ENCODE results near the gene NLRC5.

NLRC5 gene

DNA sequence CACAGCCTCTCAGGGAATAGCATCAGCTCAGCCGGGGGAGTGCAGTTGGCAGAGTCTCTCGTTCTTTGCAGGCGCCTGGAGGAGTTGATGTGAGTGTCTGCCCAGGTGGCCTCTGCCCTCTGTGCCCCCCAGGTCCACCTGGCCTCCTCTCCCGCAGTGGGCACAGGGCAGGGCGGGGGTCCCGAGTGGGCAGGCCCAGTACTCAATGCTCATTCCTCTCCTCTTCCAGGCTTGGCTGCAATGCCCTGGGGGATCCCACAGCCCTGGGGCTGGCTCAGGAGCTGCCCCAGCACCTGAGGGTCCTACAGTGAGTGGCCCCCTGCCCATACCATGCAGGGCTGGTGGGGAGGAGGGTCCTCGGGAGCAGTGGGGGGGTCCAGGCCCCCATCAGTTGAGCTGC, 88.4 kb downstream of the NLRC5 start:
- no peak for DNase-seq (ENCODE audit: insufficient read length, low spot score)
- TF ChIP-seq POLR2AphosphoS5 (IDR thresholded peaks at IDR 0.05; ENCODE audit: low read depth, low read length) (no peak), POU2F2 (IDR thresholded peaks at IDR 0.05; ENCODE audit: low read depth, low read length) (no peak), SPI1 (IDR thresholded peaks at IDR 0.05; ENCODE audit: low read depth, low read length) (no peak), PAX5 (IDR thresholded peaks at IDR 0.05; ENCODE audit: insufficient read depth, low read length, severe bottlenecking) (no peak), TAF1 (IDR thresholded peaks at IDR 0.05; ENCODE audit: low read depth, low read length) (no peak), POLR2A (IDR thresholded peaks at IDR 0.05; ENCODE audit: low read depth, low read length) (no peak)
- no peak for FAIRE-seq

DNA sequence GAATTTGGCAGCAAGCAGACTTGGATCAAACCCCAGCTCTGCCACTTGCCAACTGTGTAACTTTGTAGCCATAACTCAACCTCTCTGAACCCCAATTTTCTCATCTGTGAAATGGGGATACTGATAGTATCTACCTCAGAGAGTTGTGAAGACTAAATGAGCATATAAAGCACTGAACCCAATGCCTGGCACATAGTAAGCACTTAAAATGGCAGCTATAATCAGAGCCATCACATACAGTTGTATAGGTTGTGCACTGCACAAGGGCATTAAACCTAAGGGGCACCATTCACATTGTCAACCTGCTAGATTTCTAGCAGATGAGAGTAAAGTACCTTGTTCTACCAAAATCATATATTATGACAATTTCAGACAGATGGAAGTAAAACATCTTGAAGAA, 92.4 kb downstream of the NLRC5 start:
- TF ChIP-seq POU2F2 (IDR thresholded peaks at IDR 0.05; ENCODE audit: low read depth, low read length) = no peak
- no peak for TF ChIP-seq PAX5 (IDR thresholded peaks at IDR 0.05; ENCODE audit: insufficient read depth, low read length, severe bottlenecking)
- TF ChIP-seq POLR2AphosphoS5 (IDR thresholded peaks at IDR 0.05; ENCODE audit: low read depth, low read length) = no peak
- no peak for TF ChIP-seq TAF1 (IDR thresholded peaks at IDR 0.05; ENCODE audit: low read depth, low read length)
- FAIRE-seq = no peak

DNA sequence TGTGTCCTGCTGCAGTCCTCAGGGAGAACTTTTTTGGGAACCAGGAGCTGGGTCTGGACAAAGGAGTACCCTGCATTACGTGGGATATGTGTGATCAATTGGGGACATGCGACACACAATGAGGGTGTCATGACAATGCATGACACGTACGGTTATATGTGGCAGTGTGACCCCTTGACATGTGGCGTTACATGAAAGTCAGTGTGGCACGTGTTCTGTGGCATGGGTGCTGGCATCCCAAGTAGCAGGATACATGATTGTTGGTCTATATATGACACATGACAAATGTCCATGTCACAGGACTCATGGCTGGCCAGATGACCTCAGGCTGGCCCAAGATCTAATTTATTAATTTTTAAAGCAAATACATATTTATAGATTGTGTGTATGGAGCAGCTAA, 93.3 kb downstream of the NLRC5 start:
- DNase-seq (ENCODE audit: insufficient read length, low spot score) (no peak), FAIRE-seq (no peak)
- TF ChIP-seq SPI1 (IDR thresholded peaks at IDR 0.05; ENCODE audit: low read depth, low read length) (no peak), POLR2A (IDR thresholded peaks at IDR 0.05; ENCODE audit: low read depth, low read length) (no peak)

More for the DNA sequence above, 92.4 kb downstream of the NLRC5 start:
- no peak for DNase-seq (ENCODE audit: insufficient read length, low spot score)

DNA sequence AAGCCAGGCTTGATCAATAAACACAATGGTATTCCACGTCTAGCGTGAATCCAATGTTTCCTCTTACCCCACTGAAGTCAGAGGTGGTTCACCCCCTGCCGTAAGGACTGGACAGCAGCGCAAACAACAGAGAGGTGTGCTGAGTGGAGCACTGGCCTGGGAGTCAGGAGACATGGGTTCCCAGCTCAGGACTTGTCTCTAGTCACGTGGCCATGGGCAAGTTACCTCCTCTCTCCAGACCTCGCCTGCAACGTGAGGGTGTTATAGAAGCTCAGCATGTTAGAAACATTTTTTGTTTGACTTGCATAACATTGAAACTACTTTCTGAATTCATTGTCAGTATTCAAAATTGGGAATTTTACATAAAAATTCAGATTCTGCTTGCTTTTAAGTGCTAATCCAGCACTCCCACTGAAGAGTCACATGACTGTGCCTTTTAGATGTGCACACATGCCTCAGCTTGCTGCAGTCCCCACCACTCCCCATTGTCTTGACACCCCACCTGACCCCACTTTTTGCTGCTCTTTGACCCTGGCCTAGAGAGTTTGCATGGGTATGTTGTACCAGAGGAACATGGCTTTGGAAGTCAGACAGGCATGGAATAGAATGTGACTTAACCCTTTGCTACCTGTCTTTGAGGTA, 94.2 kb downstream of the NLRC5 start:
- FAIRE-seq (peak; percentile 26), DNase-seq (ENCODE audit: insufficient read length, low spot score) (no peak)
- no peak for TF ChIP-seq POLR2AphosphoS5 (IDR thresholded peaks at IDR 0.05; ENCODE audit: low read depth, low read length)
- TF ChIP-seq POU2F2 (IDR thresholded peaks at IDR 0.05; ENCODE audit: low read depth, low read length) = no peak
- TF ChIP-seq TAF1 (IDR thresholded peaks at IDR 0.05; ENCODE audit: low read depth, low read length) = no peak
- no peak for TF ChIP-seq PAX5 (IDR thresholded peaks at IDR 0.05; ENCODE audit: insufficient read depth, low read length, severe bottlenecking)
- TF ChIP-seq SPI1 (IDR thresholded peaks at IDR 0.05; ENCODE audit: low read depth, low read length) = no peak
- no peak for TF ChIP-seq POLR2A (IDR thresholded peaks at IDR 0.05; ENCODE audit: low read depth, low read length)

DNA sequence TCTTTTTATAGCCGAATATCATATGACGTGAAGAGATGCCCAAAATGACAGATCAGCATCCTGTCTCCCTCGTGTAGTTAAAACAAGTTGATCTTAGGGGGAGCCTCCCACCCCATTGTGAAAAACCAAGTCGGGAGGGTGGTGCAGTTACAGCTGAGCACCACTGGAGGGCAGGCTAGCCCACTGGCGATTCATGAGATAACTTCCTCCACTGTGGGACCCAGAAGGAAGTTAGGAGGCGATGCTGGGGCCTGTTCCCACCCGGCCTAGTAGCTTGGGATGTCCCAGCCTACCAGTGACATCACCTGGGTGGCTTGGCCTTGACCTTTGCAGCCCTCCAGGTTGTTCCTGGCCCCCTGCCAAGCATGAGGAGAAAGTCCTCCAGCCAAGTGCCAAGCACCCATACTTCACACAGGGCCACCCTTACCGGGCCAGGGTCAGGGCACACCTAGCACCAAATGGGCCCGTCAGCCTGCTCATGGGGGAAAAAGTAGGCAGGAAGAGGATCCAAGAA, 95.0 kb downstream of the NLRC5 start:
- TF ChIP-seq SPI1 (IDR thresholded peaks at IDR 0.05; ENCODE audit: low read depth, low read length) (no peak), POLR2AphosphoS5 (IDR thresholded peaks at IDR 0.05; ENCODE audit: low read depth, low read length) (0 out of 2 replicates have a peak, but pooled peaks have one; percentile 51), PAX5 (IDR thresholded peaks at IDR 0.05; ENCODE audit: insufficient read depth, low read length, severe bottlenecking) (no peak), POU2F2 (IDR thresholded peaks at IDR 0.05; ENCODE audit: low read depth, low read length) (peak; percentile 73), TAF1 (IDR thresholded peaks at IDR 0.05; ENCODE audit: low read depth, low read length) (no peak)
- FAIRE-seq = peak; percentile 100
- peak; percentile 77 for DNase-seq (ENCODE audit: insufficient read length, low spot score)

DNA sequence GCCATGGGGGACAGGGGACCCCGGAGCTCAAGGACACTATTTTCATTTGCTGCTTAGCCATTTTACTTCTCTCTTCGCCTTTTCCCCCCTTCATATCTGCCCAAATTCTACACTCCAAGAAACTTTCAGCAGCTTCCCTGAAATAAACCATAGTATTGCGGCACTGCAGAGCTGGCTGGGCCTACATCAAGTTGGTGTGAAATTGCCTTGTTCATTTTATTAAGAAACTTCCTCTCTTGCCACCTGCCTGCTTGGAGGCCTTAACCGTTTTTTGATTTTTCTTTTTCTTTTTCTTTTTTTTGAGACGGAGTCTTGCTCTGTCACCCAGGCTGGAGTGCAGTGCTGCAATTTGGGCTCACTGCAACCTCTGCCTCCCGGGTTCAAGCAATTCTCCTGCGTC, 95.6 kb downstream of the NLRC5 start:
- DNase-seq (ENCODE audit: insufficient read length, low spot score) = no peak
- FAIRE-seq = no peak
- no peak for TF ChIP-seq POLR2AphosphoS5 (IDR thresholded peaks at IDR 0.05; ENCODE audit: low read depth, low read length)
- TF ChIP-seq POU2F2 (IDR thresholded peaks at IDR 0.05; ENCODE audit: low read depth, low read length) = no peak

DNA sequence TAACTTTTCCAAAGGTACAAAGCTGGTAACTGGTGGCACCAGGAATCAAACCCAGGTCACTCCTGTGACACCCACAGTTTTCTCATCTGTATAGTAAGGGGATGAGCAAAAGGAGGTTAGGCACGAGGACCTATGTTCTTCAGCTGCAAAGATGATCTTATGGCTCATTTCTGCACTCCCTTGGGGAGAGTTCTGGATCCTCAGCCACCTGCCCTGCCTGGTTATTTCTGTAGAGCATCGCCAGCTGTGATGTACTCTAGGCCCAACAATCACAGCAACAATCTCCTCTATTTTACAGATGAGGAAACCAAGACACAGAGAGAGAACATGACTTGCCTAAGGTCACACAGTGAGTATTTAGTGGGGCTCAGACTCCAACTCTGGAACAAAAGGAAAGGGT, 97.6 kb downstream of the NLRC5 start:
- DNase-seq (ENCODE audit: insufficient read length, low spot score) (no peak), FAIRE-seq (no peak)
- TF ChIP-seq PAX5 (IDR thresholded peaks at IDR 0.05; ENCODE audit: insufficient read depth, low read length, severe bottlenecking) = no peak
- no peak for TF ChIP-seq POLR2AphosphoS5 (IDR thresholded peaks at IDR 0.05; ENCODE audit: low read depth, low read length)
- no peak for TF ChIP-seq POU2F2 (IDR thresholded peaks at IDR 0.05; ENCODE audit: low read depth, low read length)
- no peak for TF ChIP-seq TAF1 (IDR thresholded peaks at IDR 0.05; ENCODE audit: low read depth, low read length)
- TF ChIP-seq POLR2A (IDR thresholded peaks at IDR 0.05; ENCODE audit: low read depth, low read length) = no peak
- TF ChIP-seq SPI1 (IDR thresholded peaks at IDR 0.05; ENCODE audit: low read depth, low read length) = no peak

DNA sequence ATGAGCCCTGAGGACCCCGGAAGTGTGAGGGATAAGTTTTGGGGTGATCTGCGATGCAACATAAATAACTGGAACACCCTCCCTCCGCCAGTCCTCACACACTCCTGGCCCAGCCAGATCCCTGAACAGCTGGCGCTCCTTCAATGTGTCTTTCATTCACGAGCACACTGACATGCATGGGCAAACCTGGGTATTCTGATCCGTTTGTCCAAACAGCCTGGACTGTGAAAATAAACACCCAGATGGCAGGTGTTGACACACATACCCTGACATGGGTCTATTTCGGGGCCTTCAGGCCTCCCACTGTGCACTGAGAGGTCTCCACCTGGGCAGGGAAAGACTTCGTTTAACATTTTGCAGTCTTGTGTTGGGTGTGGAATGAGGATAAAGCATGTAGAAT, 100.0 kb downstream of the NLRC5 start:
- DNase-seq (ENCODE audit: insufficient read length, low spot score) (no peak), FAIRE-seq (no peak)
- no peak for TF ChIP-seq SPI1 (IDR thresholded peaks at IDR 0.05; ENCODE audit: low read depth, low read length)
- TF ChIP-seq POLR2A (IDR thresholded peaks at IDR 0.05; ENCODE audit: low read depth, low read length) = no peak
- TF ChIP-seq POLR2AphosphoS5 (IDR thresholded peaks at IDR 0.05; ENCODE audit: low read depth, low read length) = no peak
- no peak for TF ChIP-seq PAX5 (IDR thresholded peaks at IDR 0.05; ENCODE audit: insufficient read depth, low read length, severe bottlenecking)
- no peak for TF ChIP-seq POU2F2 (IDR thresholded peaks at IDR 0.05; ENCODE audit: low read depth, low read length)
- TF ChIP-seq TAF1 (IDR thresholded peaks at IDR 0.05; ENCODE audit: low read depth, low read length) = no peak

DNA sequence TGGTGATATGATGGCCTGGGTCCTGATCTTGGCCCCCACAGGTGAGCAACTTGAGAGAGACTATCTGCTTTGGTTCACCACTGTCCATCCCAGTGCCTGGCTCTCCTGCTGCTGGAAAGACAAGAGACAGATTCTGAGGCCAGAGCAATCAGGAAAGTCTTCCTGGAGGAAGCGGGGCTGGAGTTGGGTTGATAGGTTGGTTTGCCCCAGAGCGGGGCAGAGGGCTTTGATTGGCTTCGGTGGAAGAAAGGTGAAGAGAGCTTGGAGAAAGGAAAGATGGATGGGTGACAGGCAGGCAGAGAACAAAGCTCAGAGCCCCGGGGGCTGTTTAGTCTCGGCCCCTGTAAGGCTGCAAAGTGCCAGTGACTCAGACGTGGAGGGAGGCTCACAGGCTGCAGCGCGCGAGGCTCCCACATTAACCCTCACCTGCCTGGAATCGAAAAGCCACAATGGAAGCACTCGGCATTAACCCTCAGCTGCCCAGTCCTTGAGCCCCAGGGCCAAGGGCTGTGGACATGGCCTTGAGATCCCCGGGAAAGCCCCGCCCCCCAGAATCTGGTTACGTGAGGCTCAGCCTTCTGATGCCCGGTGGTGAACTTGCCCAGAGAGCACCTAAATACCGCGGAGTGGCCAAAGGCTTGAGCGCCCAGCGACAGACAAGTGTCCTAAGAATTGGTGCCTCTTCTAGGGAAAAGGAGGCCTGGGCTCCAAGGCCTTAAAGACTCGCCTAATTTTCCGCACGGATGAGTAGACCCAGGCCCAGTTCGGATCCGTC, 102.0 kb downstream of the NLRC5 start:
- TF ChIP-seq TAF1 (IDR thresholded peaks at IDR 0.05; ENCODE audit: low read depth, low read length) (no peak), PAX5 (IDR thresholded peaks at IDR 0.05; ENCODE audit: insufficient read depth, low read length, severe bottlenecking) (no peak)
- DNase-seq (ENCODE audit: insufficient read length, low spot score) (no peak), FAIRE-seq (no peak)
